Measurements from ENCODE around the gene S100PBP.

Gene S100PBP

GRCh38 chr1:32876341-32877210 lies 59.1 kb downstream of the S100PBP start:
- DNase-seq (ENCODE audit: low read depth), result peak; percentile 41
- H3K4me3 ChIP-seq (ENCODE audit: control insufficient read depth, low read depth, low read length), result no peak overlapping the region
- peak; percentile 81 for TF ChIP-seq CTCF (conservative IDR thresholded peaks at IDR 0.05; ENCODE audit: control insufficient read depth, insufficient read depth, low read depth, low read length)

DNA sequence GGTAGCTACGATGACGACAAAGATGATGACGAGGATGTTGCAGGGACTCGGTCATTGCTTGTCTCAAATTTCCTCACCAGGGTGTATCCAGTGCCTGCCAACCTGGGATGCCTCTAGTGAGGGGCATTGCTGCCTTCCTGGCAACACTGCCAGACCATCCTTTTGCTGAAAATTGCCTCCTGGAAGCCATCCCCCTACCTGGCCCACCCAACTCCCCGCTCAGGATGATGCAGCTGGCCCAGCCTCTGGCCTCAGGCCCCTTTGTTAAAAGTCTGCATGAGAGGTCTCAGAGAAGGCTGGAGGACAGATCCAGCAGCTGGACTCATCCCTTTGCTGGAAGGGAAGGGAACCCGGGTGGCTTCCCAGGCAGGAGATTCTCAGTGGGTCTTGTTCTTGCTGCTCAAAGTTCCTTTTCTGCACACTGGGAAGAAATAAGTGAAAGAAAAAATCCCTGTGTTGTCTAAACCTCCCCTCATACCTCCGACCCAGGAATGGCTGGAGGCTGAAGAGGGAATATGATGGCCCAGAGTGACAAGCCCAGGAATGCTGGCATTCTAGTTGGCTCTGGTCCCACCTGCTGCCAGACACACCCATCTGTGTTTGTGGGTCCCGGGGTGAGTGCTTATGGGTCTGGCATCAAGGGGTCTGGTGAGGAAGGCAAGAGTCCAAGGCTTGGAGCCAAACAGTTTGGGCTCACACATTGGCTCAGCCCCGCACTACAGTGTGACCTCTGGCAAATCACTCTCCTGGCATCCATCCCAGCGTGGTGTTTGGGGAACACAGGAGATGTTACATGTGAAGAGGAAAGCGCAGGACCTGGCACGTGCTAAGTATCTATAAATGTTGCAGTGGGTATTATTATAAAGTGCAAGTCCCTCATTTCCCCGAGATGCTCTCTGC lies 60.0 kb downstream of the S100PBP start:
- H3K4me3 ChIP-seq (ENCODE audit: control insufficient read depth, low read depth, low read length), result no peak overlapping the region
- TF ChIP-seq CTCF (conservative IDR thresholded peaks at IDR 0.05; ENCODE audit: control insufficient read depth, insufficient read depth, low read depth, low read length), result no peak
- no peak for DNase-seq (ENCODE audit: low read depth)

DNA sequence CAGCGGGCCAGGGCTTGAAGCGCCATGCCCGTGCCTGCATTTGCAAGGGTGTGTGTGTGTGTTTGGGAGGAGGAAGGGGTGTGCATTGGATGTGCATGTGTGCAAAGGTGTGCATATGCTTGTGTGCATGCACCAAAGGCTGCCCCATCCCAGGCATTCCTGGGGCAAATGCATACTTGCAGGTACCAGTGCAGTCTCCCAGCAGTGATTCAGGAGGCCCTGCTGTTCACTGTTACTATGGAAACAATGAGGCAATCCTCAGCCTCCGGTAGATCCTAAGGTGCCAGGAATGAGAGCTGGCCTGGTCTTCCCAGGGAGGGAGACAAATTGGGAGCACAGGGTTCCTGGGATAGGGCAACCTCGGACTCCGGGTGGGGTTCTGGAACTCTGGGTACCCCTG lies 60.7 kb downstream of the S100PBP start:
- TF ChIP-seq CTCF (conservative IDR thresholded peaks at IDR 0.05; ENCODE audit: control insufficient read depth, insufficient read depth, low read depth, low read length), result no peak
- peak; percentile 36 for DNase-seq (ENCODE audit: low read depth)
- H3K4me3 ChIP-seq (ENCODE audit: control insufficient read depth, low read depth, low read length), result no peak overlapping the region

GRCh38 chr1:32878637-32879041 lies 61.2 kb downstream of the S100PBP start:
- DNase-seq (ENCODE audit: low read depth), result no peak
- TF ChIP-seq CTCF (conservative IDR thresholded peaks at IDR 0.05; ENCODE audit: control insufficient read depth, insufficient read depth, low read depth, low read length), result no peak
- H3K4me3 ChIP-seq (ENCODE audit: control insufficient read depth, low read depth, low read length), result no peak overlapping the region

- TF ChIP-seq CTCF (conservative IDR thresholded peaks at IDR 0.05; ENCODE audit: control insufficient read depth, insufficient read depth, low read depth, low read length), result no peak
- no peak for DNase-seq (ENCODE audit: low read depth)
- H3K4me3 ChIP-seq (ENCODE audit: control insufficient read depth, low read depth, low read length), result no peak overlapping the region
Measured at GRCh38 chr1:32881291-32881690, 63.8 kb downstream of the S100PBP start.

DNA sequence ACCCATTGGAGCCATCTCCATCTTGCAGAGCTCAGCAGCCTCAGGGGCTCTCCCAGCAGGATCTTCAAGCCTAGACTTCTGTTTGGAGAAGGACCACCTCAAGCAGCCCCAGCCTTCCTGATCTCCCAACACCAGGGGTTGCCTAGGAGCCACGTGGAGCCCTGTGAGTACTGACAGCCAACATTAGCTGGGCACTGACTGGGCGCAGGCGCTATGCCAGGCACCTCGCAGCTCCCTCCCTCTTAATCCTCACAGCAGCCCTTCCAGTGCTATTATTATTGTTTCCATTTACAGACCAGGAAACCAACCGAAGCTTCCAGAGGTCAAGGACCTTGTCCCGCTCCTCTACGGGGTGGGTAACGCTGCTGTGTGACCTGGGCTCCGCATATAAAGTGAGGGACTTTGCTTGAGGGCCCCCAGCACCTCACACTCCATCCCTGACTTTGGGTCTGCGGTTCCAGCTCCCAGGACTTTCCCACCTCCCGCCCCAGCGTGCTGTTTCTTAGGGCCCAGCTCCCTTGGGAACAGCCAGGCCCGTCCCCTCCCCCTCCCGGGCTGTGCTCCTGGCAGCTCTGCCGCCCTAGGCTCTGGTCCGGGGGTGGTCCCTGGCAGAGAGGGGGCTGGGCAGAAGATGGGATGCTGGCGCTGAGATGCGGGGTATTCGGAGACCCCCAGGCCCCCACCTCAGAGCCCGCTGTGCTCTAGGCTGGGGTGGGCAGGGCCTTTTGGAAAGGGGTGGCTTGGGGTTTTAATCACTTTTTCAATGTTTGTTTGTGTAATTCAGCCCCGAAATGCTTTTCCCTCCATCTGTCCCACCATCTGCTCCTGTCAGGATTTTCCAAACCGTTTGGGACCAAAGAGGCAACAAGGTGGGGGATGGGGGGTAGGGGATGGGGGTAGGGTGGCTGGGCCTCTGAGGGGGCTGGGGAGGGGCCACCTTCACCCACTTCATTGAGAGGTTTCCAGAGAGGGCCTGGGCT lies 64.7 kb downstream of the S100PBP start:
- no peak for TF ChIP-seq CTCF (conservative IDR thresholded peaks at IDR 0.05; ENCODE audit: control insufficient read depth, insufficient read depth, low read depth, low read length)

More for the DNA sequence above, 64.7 kb downstream of the S100PBP start:
- DNase-seq (ENCODE audit: low read depth), result no peak
- H3K4me3 ChIP-seq (ENCODE audit: control insufficient read depth, low read depth, low read length), result no peak overlapping the region
